ENCODE data around the gene KDM5B.

The KDM5B gene

GRCh38 chr1:202700061-202700460 is 108.2 kb downstream of the KDM5B start (continued):
- no peak for TF ChIP-seq ZNF843 (tag by site-specific recombination; IDR thresholded peaks at IDR 0.05)
- no peak for TF ChIP-seq IKZF3 (tag by site-specific recombination; IDR thresholded peaks at IDR 0.05)
- no peak for TF ChIP-seq GLI2 (tag by site-specific recombination; IDR thresholded peaks at IDR 0.05; ENCODE audit: borderline replicate concordance, low read depth)
- no peak for TF ChIP-seq ZBTB1 (tag by site-specific recombination; IDR thresholded peaks at IDR 0.05)

DNA sequence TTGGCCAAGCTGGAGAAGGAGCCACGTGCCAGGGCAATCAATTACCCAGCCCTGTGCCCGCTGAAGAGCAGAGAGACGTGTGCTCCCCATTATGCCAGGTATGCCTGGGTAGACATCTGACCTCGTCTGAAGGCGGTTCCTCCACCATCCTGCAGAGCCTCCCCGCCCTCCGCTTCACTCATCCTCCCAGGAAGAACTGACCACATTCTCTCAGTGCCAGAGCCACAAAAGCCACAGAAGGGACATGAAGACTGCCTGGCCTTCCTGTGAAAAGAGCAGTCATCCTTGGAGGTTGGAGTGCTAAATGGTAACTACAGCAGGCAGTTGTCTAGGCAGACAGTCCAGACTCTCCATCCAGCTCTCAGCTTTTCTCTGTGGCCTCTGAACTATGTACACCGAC is 109.9 kb downstream of the KDM5B start:
- H3K36me3 ChIP-seq (ENCODE audit: control insufficient read depth in 2 of 2, insufficient read depth in 1 of 2, low read length in 2 of 2), result no peaks in the 10 kb centered on the region
- TF ChIP-seq ZSCAN5A (tag by site-specific recombination; IDR thresholded peaks at IDR 0.05) (no peak), MEIS1 (CRISPR knock-in tag; IDR thresholded peaks at IDR 0.05; ENCODE audit: borderline replicate concordance) (no peak), ZNF530 (tag by site-specific recombination; IDR thresholded peaks at IDR 0.05; ENCODE audit: low read depth) (no peak), ZBTB20 (tag by site-specific recombination; IDR thresholded peaks at IDR 0.05) (no peak), ZNF324 (tag by site-specific recombination; IDR thresholded peaks at IDR 0.05) (no peak), MYNN (tag by site-specific recombination; IDR thresholded peaks at IDR 0.05; ENCODE audit: borderline replicate concordance) (no peak), RBAK (tag by site-specific recombination; IDR thresholded peaks at IDR 0.05) (no peak), GLIS2 (tag by site-specific recombination; IDR thresholded peaks at IDR 0.05) (no peak), KLF16 (tag by site-specific recombination; IDR thresholded peaks at IDR 0.05) (no peak), ZNF221 (tag by site-specific recombination; IDR thresholded peaks at IDR 0.05; ENCODE audit: borderline replicate concordance) (no peak), ZFHX2 (tag by site-specific recombination; conservative IDR thresholded peaks at IDR 0.05) (no peak)
- H3K9me3 ChIP-seq (ENCODE audit: control insufficient read depth, insufficient read depth, low read depth, low read length), result no peaks in the 10 kb centered on the region
- POLR2A ChIA-PET, result no interaction called here
- no peaks in the 10 kb centered on the region for H3K4me1 ChIP-seq (ENCODE audit: control insufficient read depth, insufficient read depth, low read length)
- no peak overlapping the region for H3K27ac ChIP-seq (ENCODE audit: extremely low read depth, low read depth, low read length)
- no peak overlapping the region for H3K4me3 ChIP-seq (ENCODE audit: low read depth, low read length)
- CTCF ChIA-PET, result interaction anchor here (0.8 kb wide), 1 partner anchor 41 kb away, joined by 3 read pairs; no protein-coding TSS in a partner anchor

- POLR2A ChIA-PET, result no interaction called here
- TF ChIP-seq ZNF501 (tag by site-specific recombination; IDR thresholded peaks at IDR 0.05) (no peak), ZSCAN23 (tag by site-specific recombination; IDR thresholded peaks at IDR 0.05) (no peak), SCRT2 (tag by site-specific recombination; IDR thresholded peaks at IDR 0.05) (0 out of 2 replicates have a peak, but pooled peaks have one; percentile 32), ZNF394 (tag by site-specific recombination; IDR thresholded peaks at IDR 0.05; ENCODE audit: borderline replicate concordance) (no peak), GLIS1 (tag by site-specific recombination; IDR thresholded peaks at IDR 0.05) (0 out of 2 replicates have a peak, but pooled peaks have one; percentile 16), ZNF692 (tag by site-specific recombination; IDR thresholded peaks at IDR 0.05) (no peak), ZFP69B (tag by site-specific recombination; IDR thresholded peaks at IDR 0.05) (no peak)
- TF ChIP-seq, protein P1, sequence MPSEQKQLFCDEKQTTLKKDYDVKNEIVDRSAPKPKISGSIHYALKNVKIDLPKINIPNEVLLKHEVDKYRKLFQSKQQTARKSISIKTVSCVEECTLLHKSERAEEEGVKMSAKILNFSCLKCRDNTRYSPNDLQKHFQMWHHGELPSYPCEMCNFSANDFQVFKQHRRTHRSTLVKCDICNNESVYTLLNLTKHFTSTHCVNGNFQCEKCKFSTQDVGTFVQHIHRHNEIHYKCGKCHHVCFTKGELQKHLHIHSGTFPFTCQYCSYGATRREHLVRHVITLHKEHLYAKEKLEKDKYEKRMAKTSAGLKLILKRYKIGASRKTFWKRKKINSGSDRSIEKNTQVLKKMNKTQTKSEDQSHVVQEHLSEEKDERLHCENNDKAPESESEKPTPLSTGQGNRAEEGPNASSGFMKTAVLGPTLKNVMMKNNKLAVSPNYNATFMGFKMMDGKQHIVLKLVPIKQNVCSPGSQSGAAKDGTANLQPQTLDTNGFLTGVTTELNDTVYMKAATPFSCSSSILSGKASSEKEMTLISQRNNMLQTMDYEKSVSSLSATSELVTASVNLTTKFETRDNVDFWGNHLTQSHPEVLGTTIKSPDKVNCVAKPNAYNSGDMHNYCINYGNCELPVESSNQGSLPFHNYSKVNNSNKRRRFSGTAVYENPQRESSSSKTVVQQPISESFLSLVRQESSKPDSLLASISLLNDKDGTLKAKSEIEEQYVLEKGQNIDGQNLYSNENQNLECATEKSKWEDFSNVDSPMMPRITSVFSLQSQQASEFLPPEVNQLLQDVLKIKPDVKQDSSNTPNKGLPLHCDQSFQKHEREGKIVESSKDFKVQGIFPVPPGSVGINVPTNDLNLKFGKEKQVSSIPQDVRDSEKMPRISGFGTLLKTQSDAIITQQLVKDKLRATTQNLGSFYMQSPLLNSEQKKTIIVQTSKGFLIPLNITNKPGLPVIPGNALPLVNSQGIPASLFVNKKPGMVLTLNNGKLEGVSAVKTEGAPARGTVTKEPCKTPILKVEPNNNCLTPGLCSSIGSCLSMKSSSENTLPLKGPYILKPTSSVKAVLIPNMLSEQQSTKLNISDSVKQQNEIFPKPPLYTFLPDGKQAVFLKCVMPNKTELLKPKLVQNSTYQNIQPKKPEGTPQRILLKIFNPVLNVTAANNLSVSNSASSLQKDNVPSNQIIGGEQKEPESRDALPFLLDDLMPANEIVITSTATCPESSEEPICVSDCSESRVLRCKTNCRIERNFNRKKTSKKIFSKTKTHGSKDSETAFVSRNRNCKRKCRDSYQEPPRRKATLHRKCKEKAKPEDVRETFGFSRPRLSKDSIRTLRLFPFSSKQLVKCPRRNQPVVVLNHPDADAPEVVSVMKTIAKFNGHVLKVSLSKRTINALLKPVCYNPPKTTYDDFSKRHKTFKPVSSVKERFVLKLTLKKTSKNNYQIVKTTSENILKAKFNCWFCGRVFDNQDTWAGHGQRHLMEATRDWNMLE (tag by site-specific recombination; conservative IDR thresholded peaks at IDR 0.05; ENCODE audit: low read depth), result no peak
- H3K4me3 ChIP-seq (ENCODE audit: low read depth, low read length), result no peak overlapping the region
- H3K9me3 ChIP-seq (ENCODE audit: control insufficient read depth, insufficient read depth, low read depth, low read length), result no peaks in the 10 kb centered on the region
- H3K27ac ChIP-seq (ENCODE audit: extremely low read depth, low read depth, low read length), result no peak overlapping the region
- no peaks in the 10 kb centered on the region for H3K4me1 ChIP-seq (ENCODE audit: control insufficient read depth, insufficient read depth, low read length)
- CTCF ChIA-PET, result interaction anchor here (1.0 to 1.8 kb wide), 3 partner anchors 15 to 40 kb away, joined by 4 to 8 read pairs (median 5); no protein-coding TSS in a partner anchor
- H3K36me3 ChIP-seq (ENCODE audit: control insufficient read depth in 2 of 2, insufficient read depth in 1 of 2, low read length in 2 of 2), result no peaks in the 10 kb centered on the region
Measured at GRCh38 chr1:202697038-202697437, 111.2 kb downstream of the KDM5B start.

Measured in HEK293 (cell line).